Stomach smooth muscle (tissue), 2 donors: ENCODE results near the gene C19orf44.

Experiments
- H3K27ac ChIP-seq: one replicate; pipeline ENCODE4 v1.7.0; 2013; ENCODE audit warnings: mild to moderate bottlenecking, low read length, inconsistent platforms
- H3K27me3 ChIP-seq, 2 donors: one replicate each; pipeline ENCODE4 v1.7.0; 2013; ENCODE audit warnings: low read length in 2 of 2; ENCODE audit not compliant: insufficient read depth in 2 of 2, control insufficient read depth in 1 of 2
- H3K36me3 ChIP-seq, 2 donors: one replicate each; pipeline ENCODE4 v1.7.0; 2013; ENCODE audit warnings: low read length in 2 of 2; ENCODE audit not compliant: control insufficient read depth in 2 of 2, insufficient read depth in 2 of 2
- H3K4me1 ChIP-seq: one replicate; pipeline ENCODE4 v1.7.0; 2013; ENCODE audit warnings: low read length; ENCODE audit not compliant: control insufficient read depth, insufficient read depth
- H3K4me3 ChIP-seq, 2 donors: one replicate each; pipeline ENCODE4 v1.7.0; 2013; ENCODE audit warnings: low read length in 2 of 2
- H3K9ac ChIP-seq, 2 donors: one replicate each; pipeline ENCODE4 v1.7.0; 2013; ENCODE audit warnings: low read length in 2 of 2, mild to moderate bottlenecking in 1 of 2
- H3K9me3 ChIP-seq, 2 donors: one replicate each; pipeline ENCODE4 v1.7.0; 2013; ENCODE audit warnings: low read length in 2 of 2; ENCODE audit not compliant: control insufficient read depth in 2 of 2
- donor health status: healthy.
- donor health status: Pancreatic carcinoma.

Gene C19orf44

DNA sequence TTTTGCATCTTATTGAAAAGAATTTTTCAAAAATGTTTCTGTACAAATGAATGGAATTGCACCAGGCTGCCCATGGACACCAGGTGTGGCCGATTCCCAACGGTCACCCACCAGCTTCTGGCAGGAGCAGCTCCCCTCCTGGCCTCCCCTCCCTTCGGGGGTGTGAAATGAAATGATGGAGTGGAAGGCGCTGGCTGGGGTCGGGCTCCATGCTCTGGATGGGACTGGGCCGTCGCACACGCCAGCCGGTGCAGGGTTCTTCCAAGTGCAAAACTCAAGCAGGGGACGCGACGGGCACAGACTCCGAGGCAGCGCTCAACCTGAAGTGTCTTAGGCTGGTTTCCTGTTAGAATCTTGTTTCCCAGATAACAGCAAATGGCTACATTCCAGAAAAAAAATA, 21.9 kb downstream of the C19orf44 start:
- Histone ChIP-seq H3K36me3 (peaks cover 48 to 50% of the 10 kb centered on the region in 2 donors), H3K9me3 (no peaks in the 10 kb centered on the region), H3K27me3 (no peaks in the 10 kb centered on the region), H3K9ac (no peak overlapping the region), H3K27ac (no peak overlapping the region), H3K4me1 (no peaks in the 10 kb centered on the region), H3K4me3 (no peak overlapping the region)

DNA sequence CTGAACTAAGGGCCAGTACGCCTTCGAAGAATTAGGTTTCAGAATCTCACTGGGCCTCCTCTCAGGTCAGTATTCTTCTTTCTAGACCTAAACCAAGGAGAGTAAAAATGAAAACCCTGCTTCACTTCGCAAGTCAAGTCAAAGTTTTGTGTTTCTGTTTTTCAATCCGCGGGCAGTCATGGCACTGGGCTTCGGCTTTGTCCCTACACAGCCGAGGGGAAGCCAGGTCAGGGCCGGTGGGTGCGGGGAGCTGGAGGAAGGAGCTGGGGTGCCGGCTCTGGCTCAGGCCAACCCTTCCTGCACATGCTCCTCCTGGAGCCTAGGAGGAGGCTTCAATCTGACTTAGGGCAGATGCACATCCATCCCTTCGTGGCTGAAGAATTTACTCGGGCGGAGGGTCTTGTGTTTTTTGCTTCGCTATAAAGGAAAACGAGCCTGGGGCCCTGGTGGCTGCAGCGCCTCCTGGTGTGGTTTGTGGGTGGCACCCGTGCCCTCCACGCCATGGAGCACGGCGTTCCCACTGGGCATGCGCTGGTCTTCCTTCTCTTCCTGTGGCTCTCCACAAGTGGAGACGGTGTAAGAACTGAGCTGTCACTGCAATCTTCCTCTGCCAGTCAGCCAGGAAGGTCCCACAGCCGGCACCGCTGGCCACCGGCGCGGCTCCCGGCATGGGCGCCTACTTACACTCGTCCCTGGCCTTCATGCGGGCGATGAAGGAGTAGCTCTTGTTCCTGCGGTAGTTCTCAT, 22.5 kb downstream of the C19orf44 start:
- H3K4me1 ChIP-seq: no peaks in the 10 kb centered on the region
- H3K27me3 ChIP-seq: no peaks in the 10 kb centered on the region
- H3K9me3 ChIP-seq: no peaks in the 10 kb centered on the region
- no peak overlapping the region for H3K27ac ChIP-seq
- peaks cover 53 to 54% of the 10 kb centered on the region in 2 donors for H3K36me3 ChIP-seq
- H3K9ac ChIP-seq: no peak overlapping the region
- H3K4me3 ChIP-seq: no peak overlapping the region

DNA sequence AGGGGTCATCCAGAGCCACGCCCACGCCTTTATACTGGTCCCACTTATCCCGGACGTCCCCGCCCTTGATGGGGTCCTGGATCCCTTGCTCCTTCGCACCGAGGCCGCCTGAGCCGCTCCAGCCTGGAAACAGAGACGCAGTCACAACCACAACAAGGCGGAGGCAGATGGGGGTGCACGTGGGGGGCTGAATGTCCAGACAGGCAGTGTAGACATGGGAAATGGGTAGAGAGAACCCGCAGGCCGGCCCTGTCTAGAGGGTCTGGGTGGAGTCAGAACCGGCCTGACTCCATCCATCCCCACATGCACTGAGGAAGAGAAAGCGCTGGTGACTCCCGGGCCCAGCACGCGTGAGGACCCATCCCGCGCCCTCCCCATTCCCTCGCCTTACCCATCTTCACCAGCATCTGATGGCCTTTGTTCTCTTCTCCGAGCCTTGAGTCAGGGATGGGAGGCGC, 23.1 kb downstream of the C19orf44 start:
- no peak overlapping the region for H3K4me3 ChIP-seq
- H3K27ac ChIP-seq: no peak overlapping the region
- no peaks in the 10 kb centered on the region for H3K27me3 ChIP-seq
- H3K36me3 ChIP-seq: peaks cover 53 to 57% of the 10 kb centered on the region in 2 donors
- no peaks in the 10 kb centered on the region for H3K4me1 ChIP-seq
- H3K9me3 ChIP-seq: no peaks in the 10 kb centered on the region
- no peak overlapping the region for H3K9ac ChIP-seq

DNA sequence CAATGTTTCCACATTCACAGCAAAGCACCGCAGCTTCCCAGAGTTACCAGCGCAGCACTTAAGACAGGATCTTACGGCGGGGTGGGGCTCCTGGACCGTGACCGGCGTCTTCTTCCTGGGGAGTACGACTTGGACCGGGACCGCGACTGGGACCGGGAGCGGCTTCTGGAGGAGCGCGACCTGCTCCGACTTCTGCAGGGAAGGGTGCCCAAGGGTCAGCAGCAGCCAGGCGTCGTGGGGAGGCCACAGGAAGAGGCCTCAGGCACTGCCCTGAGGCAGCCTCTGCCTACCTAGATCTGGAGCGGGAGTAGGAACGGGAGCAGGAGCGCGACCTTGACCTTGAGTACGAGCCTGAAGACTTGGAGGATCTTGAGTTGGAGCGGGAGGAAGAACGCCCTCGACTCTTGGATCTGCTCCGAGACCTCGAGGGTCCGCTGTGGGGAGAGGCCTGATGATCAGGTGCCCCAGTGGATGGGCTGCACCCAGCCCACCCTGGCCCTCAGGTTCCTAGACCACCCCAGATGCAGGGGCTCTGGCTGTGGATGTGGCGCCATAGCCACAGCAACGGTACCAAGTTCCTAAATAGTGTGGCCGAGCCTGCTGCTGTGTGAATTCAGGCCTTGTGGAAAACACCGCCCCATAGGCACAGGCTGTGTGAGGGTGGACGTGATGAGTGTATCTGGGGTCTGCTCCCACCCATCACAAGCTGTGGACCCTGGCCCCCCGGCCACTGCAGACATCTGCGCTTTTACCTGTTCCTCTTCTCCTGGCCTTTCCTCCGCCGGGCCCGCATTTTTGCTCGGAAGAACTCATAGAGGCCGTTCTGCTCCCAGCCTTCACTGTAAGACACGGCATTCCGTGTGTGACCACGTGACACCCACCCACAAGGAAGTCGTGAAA, 24.1 kb downstream of the C19orf44 start:
- Histone ChIP-seq H3K36me3 (peaks cover 54 to 57% of the 10 kb centered on the region in 2 donors), H3K27ac (no peak overlapping the region)

DNA sequence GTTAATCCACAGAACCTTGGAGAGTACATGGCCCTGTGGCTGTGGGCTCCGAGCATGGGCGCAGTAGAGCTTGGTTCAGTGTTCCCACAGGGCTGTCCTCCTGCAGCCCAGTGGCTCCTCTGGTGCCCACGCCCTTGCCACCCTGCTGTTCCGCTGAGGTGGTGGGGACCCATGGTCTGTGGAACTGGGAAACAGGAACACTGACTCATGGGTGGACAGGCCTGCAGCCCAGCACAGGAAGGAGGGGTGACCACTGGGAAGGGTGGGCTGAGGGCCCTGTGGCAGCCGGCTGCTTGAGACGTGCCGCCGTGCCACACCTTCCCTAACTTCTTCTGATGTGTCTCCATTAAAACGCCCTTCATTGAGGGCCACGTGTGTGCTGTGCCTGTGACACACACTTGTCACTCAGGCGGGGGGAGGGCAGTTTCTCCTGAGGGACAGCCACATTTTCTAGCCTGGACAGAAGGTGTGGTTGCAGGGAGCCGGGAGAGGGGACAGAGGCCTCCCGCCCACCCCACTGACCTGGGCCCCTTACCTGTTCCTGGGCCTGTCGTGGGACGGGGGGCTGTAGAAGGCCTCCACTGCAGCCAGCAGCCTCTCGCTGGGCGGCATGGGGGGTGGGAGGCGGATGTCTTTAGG, 24.9 kb downstream of the C19orf44 start:
- Histone ChIP-seq H3K4me3 (no peak overlapping the region), H3K27me3 (no peaks in the 10 kb centered on the region), H3K9me3 (no peaks in the 10 kb centered on the region), H3K36me3 (peaks cover 59% of the 10 kb centered on the region in 2 donors), H3K4me1 (no peaks in the 10 kb centered on the region), H3K27ac (no peak overlapping the region), H3K9ac (no peak overlapping the region)

More for the DNA sequence above, 24.1 kb downstream of the C19orf44 start:
- Histone ChIP-seq H3K9me3 (no peaks in the 10 kb centered on the region), H3K4me3 (no peak overlapping the region), H3K9ac (no peak overlapping the region), H3K4me1 (no peaks in the 10 kb centered on the region), H3K27me3 (no peaks in the 10 kb centered on the region)

DNA sequence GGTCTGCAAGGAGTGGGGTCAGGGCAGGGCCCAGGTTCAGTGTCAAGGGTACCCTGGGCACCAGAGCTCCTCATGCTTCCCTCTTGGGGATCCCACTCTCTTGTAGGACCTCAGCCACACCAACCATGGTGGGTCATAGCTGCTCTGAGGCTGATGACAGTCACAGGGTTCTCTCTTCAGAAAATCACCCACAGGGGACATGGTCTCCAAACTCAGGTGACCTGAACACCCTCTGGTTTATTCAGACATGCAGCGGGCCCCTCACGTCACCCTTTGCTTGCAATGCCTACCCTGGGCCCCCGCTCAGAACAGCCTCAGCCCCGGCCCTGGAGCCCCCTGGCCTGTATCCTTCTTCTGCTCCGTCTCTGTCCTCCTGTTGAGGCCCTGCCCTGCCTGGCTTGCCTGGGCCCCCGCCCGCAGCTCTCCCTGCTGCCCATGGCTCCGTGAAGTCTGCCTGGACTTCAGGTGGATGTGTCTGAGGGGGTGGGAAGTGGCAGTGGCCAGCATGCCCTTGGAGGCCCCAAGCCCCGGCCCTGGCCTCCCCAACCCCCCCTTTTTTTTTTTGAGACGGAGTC, 25.6 kb downstream of the C19orf44 start:
- H3K4me1 ChIP-seq: no peaks in the 10 kb centered on the region
- H3K9ac ChIP-seq: no peak overlapping the region
- no peak overlapping the region for H3K4me3 ChIP-seq
- H3K36me3 ChIP-seq: peaks cover 63% of the 10 kb centered on the region in 2 donors
- no peaks in the 10 kb centered on the region for H3K9me3 ChIP-seq
- H3K27me3 ChIP-seq: no peaks in the 10 kb centered on the region
- no peak overlapping the region for H3K27ac ChIP-seq

DNA sequence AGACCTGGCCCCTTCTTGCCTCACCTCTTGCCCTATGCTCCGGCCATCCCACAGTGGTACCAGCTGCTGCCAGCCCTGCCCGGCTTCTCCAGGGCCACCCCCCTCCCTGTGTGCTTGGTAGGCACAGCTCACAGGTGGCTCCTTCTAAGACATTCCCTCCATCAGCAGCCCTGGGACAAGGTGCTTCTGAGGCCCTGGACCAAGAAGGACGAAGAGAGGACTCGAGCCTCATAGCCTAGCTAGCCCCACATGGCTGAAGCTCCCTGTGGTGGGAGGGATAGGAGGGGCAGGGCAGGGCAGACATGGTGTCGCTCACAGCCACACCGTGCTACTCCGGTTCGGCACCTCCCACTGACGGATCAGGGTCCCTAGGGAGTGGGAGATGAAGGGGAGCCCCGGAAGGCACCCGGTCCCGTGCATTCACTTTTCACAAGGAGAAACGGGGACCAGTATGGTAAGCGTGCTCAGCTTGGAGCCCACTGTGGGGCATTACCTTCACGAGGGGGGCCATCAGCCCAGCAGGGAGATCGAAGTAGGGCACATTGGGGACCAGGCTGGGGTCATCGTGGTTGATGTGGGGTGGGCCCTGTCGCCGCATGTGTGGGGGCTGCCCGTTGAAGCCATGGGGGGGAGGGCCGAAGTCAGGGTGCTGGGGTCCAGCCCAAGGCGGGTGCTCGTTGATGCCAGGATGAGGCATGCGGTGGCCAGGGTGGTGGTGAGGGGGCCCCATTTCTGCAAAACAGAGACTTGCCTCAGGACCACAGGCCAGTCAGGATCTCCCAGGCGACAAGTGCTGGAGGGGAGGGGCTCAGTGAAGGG, 26.6 kb downstream of the C19orf44 start:
- no peak overlapping the region for H3K4me3 ChIP-seq
- no peaks in the 10 kb centered on the region for H3K27me3 ChIP-seq
- no peak overlapping the region for H3K9ac ChIP-seq
- no peak overlapping the region for H3K27ac ChIP-seq
- peaks cover 63 to 64% of the 10 kb centered on the region in 2 donors for H3K36me3 ChIP-seq
- H3K4me1 ChIP-seq: no peaks in the 10 kb centered on the region
- H3K9me3 ChIP-seq: no peaks in the 10 kb centered on the region

DNA sequence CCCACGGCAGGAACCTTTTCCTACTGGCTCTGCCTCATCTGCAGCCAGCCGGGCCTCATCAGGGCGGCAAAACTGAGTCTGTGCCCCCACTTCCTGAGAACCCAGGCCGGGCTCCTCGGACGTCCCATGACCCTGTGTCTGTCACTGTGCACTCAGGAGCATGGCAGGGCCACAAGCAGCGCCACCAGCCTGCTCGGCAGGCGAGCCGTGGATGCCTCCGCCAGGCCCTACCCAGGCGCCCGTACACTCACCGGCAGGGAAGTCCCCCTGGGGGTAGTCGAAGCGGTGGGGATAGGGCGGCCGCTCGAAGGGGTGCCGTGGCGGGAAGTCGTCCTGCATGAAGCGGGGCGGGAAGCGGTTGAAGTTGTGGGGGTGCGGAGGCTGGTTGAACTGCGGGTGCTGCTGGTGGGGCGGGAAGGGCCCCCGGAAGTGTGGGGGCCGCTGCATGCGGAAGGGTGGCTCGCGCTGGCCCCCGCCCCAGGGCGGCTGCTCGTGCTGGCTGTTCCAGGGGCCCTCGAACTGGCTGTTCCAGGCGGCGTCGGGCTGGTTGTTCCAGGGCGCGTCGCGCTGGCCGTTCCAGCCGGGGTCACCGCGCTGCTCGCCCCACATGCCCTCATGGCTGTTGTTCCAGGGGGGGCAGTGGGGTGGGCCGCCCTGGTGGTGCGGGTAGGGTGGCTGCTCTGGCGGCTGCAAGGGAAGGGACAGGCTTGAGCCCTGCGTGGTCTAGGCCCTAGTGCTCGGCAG, 29.0 kb downstream of the C19orf44 start:
- Histone ChIP-seq H3K27me3 (no peaks in the 10 kb centered on the region), H3K27ac (no peak overlapping the region), H3K4me3 (no peak overlapping the region), H3K9me3 (no peaks in the 10 kb centered on the region), H3K9ac (no peak overlapping the region), H3K36me3 (peaks cover 63 to 65% of the 10 kb centered on the region in 2 donors), H3K4me1 (no peaks in the 10 kb centered on the region)

DNA sequence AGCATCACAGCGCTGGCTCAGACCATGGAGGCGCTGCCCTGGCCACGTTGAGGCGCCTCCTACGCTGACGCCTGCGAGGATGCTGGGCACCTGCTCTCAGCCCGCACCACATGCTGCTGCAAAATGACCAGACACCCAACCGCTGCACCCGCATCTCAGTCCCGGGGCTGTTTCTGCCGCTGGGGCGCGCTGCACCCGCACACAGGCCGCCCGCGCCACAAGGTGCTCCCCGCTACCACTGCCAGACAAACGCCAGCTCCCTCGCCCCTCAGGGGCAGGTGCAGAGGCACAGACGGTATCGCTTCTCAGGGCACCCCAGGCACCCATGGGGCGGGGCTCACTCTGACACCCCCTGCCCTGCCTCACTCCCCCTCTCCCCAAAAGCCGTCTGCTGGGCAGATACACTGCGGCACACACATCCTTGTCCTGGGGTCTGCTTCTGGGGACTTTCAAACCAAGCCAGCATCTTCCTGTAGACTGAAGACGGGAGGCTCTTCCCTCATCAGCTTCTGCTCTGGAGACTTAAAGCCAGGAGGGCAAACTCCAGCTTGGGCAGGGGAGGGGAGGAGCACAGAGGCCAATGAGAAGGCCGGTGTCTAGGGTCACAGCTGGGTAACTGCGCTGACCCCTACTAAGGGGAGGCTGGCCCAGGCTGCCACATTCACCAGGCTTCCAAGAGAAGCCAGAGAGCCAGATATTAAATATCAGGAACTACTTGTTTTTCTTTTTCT, 29.7 kb downstream of the C19orf44 start:
- H3K9ac ChIP-seq: no peak overlapping the region
- no peaks in the 10 kb centered on the region for H3K4me1 ChIP-seq
- peaks cover 60 to 65% of the 10 kb centered on the region in 2 donors for H3K36me3 ChIP-seq
- no peaks in the 10 kb centered on the region for H3K27me3 ChIP-seq
- no peaks in the 10 kb centered on the region for H3K9me3 ChIP-seq
- no peak overlapping the region for H3K27ac ChIP-seq
- H3K4me3 ChIP-seq: no peak overlapping the region
